GM18508 (cell line): ENCODE measurements around the gene CFAP99.
"Not testable (repeated sequence)": the region's sequence is repeated elsewhere in the genome, so short reads cannot be mapped to it uniquely, and the experiment has no call there.

Experiments used
- ATAC-seq: cut with Tn5 transposase; IDR thresholded peaks from one replicate; pipeline ENCODE4 v1.9.1; 2021; ENCODE audit warnings: moderate number of reproducible peaks; ENCODE audit not compliant: insufficient read depth, unreplicated experiment

Gene CFAP99

DNA sequence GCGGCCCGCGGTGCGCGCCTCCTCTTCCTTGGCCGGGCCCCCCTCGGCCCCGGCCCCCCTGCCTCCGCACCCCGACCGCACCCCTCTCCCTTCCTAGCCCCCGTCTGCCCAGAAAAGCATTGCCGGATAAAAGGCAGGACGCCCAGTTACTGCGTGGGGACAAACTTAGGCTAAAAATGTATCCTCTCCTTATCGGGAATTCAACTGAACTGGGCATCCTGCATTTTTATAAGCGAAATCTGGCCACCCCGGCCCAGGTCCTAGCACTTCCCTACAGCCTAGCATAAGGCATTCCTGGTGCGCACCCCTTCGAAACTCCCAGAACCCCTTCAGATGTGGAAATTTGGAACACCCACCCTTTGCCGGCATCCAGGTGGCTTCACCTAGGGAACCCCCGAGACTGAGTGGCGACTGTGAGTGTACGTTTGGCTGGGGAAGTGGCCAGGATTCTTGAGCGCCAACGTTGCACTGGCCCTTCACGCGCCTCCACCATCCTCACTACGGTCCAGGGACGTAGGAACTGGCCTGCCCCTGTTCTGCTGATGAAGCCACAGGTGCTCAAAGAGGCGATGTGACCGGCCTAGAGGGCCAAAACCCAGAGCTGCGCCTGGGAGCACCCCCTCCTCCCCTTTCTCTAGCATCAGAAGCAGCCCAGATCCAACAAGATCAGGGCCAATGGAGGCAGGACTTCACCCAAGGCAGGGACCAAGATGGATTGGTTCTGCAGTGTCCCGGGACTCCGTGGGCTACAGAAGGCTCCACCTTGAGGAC lies 44.4 kb downstream of the CFAP99 start:
- no peak for ATAC-seq

DNA sequence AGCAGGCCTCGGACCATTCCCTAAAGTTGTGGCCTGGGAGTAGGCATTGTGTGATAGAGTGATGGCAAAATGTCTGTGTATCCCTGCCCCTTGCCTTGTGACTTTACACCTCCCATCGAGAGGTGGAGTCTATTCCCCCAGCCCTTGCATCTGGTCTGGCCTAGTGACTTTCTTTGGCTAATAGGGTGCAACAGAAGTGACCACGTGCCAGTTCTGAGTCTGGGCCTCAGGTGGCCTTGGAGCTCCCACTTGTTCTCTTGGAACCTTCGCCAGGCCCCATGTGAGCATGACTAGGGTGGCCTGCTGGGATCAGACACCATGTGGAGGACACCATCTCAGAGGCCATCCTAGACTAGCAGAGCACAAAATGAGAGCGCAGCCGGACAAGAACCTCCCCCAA lies 46.3 kb downstream of the CFAP99 start:
- no peak for ATAC-seq

DNA sequence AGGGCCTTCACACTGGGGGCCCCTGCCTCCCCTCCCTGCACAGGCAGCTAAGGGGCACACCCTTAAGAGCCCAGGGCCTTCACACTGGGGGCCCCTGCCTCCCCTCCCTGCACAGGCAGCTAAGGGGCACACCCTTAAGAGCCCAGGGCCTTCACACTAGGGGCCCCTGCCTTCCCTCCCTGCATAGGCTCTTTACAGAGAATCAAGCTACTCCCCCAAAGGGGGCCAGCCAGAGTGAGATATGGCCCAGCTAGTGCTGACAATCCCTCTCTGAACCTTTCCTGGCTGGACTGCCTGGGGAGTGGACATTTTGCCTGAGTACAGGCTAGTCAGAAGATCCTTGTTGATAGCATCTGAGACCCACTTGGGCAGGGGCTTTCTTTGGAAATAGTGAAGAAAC lies 46.8 kb downstream of the CFAP99 start:
- ATAC-seq: not testable (repeated sequence)

DNA sequence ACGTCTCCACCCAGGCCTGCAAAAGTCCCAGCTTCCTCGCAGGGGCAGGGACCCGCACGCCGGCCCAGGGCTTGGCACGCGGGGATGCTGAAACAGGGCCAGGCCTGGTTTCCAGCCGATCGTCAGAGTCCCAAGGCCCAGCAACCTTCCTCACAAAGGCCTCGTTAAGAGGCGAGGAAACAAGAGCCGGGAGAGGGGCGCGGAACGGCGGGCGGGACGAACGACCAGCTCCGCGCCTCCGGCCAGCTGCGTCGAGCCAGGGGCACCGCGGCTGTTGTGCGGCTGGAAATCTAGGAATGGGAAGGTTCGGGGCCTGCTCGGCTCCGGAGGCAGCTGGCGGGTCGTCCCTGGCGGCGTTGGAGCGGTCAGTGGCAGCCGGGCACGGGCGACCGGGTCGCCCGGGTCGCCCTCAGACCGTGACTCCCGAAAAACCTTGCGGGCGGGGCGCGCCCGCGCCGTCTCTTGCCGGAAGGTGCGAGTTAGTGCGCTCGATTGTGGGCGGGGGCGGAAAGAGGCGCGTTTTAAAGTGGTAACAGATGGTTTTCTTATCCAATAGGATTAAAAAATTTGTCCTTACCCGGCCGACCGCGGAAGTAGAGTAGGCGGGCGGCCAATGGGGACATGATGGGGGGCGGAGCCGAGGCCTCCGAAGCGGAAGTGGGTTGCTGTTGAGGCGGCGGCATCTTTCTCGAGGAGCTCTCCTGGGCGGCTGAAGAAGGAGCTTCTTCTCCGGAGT lies 49.9 kb downstream of the CFAP99 start, which contains the start of gene RNF4:
Gene RNF4, plus strand, starts transcription at position 651 of the 736 bp plus-strand sequence. CDS start 21,388 bp downstream, outside the sequence.
- ATAC-seq: peak; percentile 61

GRCh38 chr4:2469192-2469984 lies 50.6 kb downstream of the CFAP99 start:
- ATAC-seq: peak; percentile 2

- ATAC-seq: no peak
These were observed 52.0 kb downstream of the CFAP99 start for GRCh38 chr4:2470791-2471190.

DNA sequence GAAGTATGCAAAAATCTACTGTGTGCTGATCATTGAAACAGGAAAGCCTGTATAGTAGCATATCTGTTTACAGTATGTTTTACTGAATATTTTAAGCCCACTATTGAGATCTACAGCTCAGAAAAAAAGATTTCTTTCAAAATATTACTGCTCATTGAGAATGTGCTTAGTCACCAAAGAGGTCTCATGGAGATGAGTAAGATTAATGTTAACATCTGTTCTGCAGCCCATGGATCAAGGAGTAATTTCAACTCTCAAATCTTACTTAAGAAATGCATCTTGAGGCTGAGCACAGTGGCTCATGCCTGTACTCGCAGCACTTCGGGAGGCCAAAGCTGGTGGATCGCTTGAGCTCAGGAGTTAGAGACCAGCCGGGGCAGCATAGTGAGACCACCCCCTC lies 53.4 kb downstream of the CFAP99 start:
- no peak for ATAC-seq

GRCh38 chr4:2478229-2478628 lies 59.5 kb downstream of the CFAP99 start:
- no peak for ATAC-seq

GRCh38 chr4:2480649-2481048 lies 61.9 kb downstream of the CFAP99 start:
- no peak for ATAC-seq

GRCh38 chr4:2482192-2482591 lies 63.4 kb downstream of the CFAP99 start:
- no peak for ATAC-seq

GRCh38 chr4:2482693-2483092 lies 63.9 kb downstream of the CFAP99 start:
- no peak for ATAC-seq

GRCh38 chr4:2483237-2483636 lies 64.5 kb downstream of the CFAP99 start:
- ATAC-seq: no peak

GRCh38 chr4:2484185-2484584 lies 65.4 kb downstream of the CFAP99 start:
- ATAC-seq: no peak

- ATAC-seq: peak; percentile 55
These were observed 66.2 kb downstream of the CFAP99 start for GRCh38 chr4:2484993-2485392.

- ATAC-seq: no peak
These were observed 67.2 kb downstream of the CFAP99 start for GRCh38 chr4:2485956-2486355.

DNA sequence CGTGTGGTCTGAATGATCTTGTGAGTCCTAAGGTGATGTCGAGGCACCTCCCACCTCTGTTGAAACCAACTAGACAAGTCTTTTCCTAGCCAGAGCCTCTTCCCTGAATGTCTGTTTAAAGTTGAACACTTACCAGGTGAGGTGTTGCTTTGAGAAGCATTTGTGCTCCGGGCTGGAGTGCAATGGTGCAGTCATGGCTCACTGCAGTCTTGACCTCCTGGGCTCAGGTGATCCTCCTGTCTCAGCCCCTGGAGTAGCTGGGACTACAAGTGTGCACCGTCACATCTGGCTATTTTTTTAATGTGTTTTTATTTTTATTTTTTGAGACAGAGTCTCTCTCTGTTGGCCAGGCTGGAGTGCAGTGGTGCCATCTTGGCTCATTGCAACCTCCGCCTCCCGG lies 68.2 kb downstream of the CFAP99 start:
- ATAC-seq: no peak

GRCh38 chr4:2487632-2488031 lies 68.9 kb downstream of the CFAP99 start:
- ATAC-seq: no peak

DNA sequence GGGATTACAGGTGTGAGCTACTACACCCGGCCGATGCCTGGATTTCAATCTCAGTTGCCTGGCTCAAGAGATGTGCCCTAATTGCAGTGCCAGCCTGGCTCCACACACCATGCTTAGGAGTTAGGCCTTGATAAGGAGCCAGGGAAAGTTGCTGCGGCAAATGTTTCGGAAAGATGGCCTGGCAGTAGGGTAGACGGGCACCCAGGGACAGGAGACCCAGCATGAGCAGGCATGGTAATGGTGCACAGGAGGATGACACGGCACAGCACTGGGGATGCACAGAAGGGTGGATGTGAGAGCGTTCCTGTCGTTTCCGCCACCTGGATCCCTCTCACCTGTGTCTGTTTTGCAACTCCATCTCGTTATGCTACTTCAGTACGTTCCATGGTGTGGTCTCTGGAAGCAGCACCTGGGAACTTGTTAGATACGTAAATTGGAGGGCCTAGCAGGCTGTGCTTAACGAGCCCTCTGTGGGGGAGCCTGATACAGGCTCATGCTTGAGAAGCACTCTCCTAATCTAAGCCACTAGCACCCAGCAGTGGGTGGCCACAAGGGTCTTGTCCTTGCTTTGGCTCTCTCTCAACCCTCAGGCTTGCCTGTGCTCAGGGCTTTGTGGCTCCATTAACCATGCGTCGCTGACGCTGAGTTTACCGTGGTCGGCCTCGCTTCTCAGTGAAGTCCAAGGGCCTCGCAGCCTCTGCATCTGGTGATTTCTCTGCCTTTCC lies 70.5 kb downstream of the CFAP99 start:
- ATAC-seq: no peak

DNA sequence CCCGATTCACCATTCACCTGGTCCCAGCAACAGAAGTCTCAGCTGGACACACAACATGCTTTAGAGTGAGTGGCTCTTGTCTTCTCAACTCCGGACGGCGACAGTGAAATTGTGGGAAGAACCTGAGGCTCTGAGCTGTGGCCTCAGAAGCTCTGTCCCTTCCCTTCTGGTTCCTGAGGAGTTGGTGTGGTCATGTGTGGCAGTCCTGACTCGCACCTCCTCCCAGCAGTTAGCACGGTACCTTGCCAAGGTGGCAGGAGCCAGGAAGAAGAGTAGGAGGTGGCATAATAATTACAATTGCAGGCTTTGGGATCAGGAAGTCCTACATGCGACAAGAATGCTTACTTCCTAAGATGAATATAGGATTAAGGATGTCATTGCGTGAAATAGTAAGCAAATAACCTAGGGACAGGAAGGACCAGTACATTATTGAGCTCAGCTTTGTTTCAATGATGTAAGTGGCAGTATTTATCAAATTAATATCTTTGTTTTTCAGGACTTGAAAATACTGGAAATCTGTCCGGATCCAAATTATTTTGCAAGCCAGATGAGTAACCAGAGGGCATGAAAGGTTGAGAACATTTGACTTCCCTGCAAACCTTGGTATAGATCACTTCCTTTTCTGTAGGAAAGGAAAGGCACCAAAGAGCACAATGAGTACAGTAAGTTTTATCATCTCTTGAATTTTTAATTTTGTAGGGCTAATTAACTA lies 71.2 kb downstream of the CFAP99 start:
- no peak for ATAC-seq

- ATAC-seq: no peak
These were observed 74.2 kb downstream of the CFAP99 start for GRCh38 chr4:2492970-2493369.
